ENCODE results near the gene ANKRD39.

ANKRD39 gene

DNA sequence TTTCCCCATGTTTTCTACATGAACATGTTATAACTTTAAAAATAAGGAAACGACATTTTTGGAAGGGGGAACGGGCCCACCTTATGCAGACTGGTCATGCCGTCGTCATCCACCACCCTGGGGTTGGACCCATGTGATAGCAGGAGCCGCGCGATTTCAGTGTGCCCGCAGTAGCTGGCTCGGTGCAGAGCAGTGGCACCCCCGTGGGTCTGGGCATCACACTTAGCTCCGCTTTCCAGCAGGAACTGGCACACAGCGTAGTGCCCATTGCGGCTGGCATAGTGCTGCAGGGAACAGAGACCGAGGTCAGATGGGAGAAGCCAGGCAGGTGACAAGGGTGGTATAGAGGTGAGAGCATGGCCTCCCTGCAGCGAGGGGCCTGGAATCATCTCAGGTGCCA lies 4.5 kb downstream of the ANKRD39 start:
- no peak for DNase-seq (ENCODE audit: low read depth)

DNA sequence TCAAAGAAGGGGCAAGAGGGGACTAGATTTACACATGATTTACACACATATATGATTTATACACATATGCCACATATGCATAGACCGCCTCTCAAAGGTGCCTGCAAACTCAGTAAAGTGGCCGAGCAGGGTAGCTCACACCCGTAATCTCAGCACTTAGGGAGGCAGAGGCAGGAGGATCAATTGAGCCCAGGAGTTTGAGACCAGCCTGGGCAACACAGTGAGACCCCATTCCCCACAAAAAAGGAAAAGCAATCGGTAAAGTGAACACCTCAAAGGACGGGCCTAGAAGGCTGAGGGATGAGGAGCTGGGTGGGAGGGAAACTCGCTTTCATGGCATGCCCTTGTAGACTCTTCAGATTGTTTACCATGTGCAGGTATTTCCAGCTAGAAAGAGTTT lies 5.1 kb downstream of the ANKRD39 start:
- no peak for DNase-seq (ENCODE audit: low read depth)

DNA sequence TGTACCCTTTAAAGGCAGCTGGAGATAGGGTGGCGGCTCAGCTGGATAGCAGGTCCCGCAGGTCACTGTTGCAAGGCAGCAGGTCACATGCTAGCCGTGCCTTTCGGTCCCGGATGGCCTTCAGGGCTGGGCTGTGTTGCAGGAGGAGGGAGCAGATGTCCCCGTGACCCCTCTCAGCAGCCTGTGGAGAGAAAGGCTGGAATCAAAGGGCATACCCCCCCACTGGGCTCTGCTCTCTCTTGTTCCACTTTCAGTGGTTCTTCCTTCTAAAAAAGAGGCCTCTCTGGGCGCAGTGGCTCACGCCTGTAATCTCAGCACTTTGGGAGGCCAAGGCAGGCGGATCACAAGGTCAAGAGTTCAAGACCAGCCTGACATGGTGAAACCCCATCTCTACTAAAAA lies 9.6 kb downstream of the ANKRD39 start:
- no peak for DNase-seq (ENCODE audit: low read depth)

DNA sequence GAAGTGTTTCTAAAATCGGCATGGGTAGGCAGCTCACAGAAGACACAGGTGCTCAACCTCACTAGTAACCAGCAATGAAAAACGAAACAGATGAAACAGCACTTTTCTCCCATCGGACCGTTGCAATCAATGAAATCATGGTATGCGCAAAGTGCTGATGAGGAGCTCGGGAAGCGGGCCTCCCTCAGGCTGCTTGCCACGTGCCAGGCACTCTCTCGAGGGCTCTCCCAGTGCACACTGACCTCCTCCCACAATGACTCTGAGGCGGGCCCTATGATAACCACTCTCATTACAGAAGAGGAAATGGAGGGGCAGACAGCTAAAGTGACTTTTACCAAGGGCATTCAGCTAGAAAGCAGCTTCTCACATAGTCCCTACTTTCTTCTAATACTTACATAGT lies 10.2 kb downstream of the ANKRD39 start:
- no peak for DNase-seq (ENCODE audit: low read depth)

DNA sequence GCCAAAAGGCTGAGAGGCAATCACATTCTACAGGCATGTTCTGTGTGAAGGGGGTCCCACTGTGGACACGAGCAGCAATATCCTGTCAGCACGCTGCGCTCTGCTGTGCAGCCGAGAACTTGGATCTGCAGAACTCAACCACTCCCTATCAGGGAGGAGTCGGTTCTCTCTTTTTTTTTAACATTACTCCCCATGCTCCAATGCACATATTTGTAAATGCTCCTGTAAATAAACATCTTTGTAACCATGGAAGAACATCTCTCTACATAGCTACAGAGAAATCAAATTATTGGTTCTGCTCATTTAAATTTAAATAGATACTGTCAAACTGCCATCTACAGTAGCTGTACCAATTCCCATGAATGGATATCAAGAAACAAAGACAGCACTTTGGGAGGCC lies 11.0 kb downstream of the ANKRD39 start:
- no peak for DNase-seq (ENCODE audit: low read depth)

DNA sequence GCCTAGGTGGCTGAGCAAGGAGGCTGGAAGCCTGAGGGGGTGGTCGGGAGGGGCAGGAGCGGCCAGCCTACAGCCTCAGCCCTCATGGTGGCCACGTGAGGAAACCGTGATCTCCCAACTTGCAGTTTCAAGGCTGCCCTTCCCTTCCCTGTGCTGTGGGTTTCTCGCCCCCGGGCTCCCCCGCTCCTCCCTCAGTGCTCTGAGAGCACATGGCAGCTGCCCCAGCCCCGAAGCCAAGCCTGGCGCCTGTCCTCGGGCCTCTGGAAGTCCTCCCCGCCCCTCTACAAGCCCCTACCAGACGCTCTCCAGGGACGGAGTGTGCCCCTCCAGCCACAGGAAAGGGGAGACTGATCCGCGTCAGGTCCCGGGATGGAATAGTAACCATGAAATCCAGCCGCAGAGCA lies 13.4 kb downstream of the ANKRD39 start:
- DNase-seq (ENCODE audit: low read depth) = no peak

DNA sequence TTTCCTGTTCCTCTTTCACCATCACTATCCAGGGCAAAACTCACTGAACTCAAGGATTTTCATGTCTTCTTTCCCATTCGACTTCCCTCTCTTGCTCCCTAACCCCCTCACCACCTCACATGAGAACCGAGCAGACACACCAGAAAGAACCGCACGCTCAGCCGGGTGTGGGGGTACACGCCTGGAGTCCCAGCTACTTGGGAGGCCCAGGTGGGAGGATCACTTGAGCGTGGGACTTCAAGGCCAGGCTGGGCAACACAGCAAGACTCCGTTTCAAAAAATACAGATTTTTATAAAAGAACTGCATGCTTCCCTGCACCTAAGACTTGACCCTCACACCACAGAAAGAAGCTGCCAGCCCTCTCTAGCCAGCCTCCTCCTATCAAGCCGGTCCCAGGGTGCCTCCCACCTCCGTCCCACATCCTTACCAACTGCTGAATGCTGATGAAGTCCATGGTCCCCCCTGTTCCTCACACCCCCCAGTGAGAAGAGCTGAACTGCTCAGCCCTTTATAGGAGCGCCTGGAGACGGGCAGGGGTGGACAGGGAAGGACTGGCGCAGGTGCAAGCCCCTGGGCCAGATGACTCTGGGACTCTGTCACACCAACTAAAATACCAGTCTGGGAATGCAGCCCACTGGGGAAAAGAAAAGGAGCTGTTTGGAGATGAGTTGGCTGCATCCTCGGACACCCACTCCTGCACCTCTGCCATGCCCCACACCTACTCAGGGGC lies 14.1 kb downstream of the ANKRD39 start, which contains the start of gene ANKRD23:
Gene ANKRD23 (minus strand): TSS at position 484 of the 731 bp plus-strand sequence. CDS start 29 bp downstream, at position 455.
- no peak for DNase-seq (ENCODE audit: low read depth)

DNA sequence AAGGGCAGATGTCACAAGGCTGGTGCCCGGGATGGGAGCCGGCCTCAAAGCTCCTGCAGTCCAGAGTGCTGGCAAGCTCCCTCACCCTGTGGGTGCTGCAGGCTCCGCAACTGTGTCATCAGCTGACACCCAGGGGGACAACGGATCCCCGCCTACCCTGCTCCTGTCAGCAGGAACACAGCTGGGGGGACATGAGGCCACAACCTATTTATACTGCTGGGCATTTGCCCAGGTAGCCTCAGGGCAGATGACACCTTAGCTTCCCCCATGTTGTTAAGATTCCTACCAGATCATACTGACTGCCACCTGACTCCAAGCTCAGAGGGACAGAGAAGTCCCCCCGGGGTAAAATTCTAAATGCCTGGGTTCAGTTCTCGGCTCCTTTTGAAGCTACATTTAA lies 15.2 kb downstream of the ANKRD39 start:
- no peak for DNase-seq (ENCODE audit: low read depth)

DNA sequence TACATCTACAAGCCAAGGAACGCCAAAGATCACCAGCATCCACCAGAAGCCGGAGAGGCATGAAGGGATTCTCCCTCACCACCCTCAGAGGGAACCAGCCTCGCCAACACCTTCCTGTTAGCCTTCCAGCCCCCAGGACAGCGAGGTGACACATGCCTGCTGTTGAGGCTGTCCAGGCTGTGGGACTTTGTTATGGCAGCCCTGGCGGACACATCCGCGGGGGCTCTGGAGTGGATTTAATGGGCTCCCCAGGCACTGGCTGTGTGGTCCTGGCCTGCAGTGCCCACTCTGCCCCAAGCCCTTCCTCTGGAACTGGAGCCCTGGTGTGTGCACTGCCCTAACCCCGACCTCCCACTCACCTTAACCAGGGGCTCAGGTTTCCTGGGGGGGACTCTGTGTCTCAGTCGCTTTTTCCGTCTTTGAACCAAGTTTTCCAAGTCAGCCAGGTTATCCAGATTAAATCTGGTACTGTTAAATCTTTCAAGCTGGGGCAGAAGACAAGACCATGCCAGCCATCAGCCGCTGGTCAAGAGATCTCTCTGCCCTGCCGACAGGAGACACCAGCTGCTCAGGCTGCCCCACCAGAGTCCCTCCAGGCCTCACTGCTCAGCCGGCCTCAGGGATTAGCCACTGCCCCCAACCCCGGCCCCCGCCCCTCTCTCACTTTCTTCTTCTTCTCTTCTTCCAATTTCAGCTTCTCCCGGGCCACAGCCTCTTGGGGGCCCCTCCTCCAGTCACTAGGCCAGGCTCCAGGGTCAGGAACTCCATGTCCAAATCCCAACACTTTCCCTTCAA lies 15.9 kb downstream of the ANKRD39 start:
- DNase-seq (ENCODE audit: low read depth) = no peak

DNA sequence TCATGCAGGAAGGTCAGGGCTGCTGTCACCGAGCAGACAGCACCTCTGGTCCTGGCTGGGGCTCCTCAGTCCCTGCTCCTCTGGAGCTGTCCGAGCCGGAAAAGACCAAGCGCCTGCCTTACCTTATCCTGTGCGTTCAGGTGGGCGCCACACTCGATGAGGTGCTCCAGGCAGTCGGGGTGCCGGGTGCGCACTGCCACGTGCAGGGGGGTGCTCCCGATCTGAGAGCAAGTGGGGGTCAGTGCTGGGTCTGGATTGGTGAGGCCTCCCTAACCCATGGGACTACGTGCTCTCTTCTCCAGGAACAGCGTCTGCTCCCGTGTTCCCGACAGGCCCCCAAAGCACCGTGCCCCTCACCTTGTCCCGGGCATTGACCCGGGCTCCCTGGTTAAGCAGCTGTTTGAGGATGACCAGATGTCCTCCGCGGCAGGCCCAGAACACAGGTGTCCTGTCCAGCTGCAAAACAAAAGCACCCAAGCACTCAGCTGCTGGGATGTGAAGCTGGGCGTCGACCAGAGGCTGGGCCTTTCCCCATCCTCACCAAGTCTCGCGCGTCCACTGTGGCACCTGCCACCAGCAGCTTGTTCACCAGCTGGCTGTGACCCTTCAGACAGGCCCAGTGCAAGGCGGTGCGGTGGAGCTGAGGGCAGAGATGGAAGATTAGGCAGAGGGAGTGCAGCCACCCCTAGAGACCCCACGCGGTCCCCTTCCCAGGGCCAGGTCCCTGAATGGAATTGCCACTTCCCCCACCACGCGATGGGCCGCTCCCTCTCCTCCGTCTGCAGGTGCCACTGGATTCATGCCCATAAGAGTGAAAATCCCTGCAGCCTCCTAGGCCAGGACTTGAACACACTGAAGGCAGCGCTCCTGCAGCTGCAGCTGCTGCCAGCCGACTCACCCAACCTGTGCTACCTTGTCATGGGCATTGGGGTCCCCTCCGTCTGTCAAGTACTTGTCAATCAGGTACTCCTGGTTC lies 17.7 kb downstream of the ANKRD39 start:
- DNase-seq (ENCODE audit: low read depth) = no peak

DNA sequence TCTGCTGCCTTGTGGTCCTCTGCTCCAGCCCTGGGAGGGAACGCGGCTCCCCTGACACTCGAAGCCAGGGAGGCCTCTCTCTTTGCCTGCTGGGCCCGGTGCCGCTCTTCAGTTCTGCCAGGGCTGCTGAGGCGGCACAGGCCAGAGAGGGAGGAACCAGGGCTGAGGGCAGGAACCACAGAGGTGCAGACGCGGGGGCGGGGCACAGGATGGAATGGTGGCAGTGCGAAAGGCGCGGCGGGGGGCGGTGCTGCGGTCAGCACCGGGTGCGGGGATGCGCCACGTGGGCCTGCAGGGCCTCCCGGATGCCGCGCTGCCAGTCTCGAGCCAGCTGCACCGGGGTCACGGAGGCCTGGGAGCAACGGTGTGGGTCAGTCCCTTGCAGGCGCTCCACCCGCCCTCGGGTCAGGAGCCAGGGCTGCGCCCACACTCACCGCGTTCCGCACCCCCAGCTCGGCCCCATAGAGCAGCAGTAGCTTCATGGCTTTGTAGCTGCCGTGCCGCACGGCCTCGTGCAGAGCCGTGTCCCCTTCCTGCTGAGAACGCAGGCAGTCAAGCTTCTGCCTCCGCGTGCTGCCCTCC lies 18.4 kb downstream of the ANKRD39 start:
- no peak for DNase-seq (ENCODE audit: low read depth)

DNA sequence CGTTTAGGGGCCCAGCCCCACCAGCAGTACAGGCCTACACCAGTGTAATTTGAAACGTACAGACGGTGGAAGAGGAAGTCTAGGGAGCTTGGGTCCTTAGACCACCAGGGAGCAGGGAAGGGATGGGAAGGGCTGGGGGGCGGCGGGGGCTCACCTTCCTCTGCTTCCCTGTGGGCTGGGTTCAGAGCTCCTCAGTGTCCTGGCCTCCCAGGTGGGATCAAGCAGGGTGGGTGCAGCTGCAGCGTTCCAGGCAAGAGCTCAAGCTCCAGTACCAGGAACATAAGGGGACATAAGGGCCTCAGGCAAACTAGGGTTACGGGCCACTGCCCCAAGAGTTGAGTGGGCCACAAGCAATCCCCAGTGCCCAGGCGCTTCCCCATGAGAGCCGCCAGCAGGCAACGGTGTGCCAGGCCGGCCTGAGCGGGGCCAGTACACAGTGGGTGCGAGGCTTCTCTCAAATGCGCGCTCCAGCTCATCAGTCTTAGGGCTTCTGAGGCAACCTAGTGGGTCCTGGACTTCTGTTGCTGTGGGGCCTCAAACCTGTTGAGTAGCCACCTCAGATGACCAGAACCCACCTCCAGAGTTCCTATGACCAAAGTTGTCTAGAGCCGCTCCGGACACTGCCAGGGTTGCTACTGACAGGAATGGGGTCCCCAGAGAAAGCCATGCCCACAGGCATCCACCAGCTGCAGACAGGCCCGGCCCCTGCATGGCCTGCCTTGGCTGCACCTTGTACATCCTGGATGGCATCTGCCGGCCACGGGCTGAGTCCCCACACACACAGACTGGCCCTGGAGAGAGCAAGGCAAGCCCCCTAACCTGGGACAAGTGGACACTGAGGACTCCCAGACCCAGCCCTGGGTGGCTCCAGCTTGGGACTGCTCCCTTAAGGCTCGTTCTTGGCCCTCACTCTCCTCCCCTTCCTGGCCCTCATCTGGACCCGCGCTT lies 19.2 kb downstream of the ANKRD39 start:
- no peak for DNase-seq (ENCODE audit: low read depth)

DNA sequence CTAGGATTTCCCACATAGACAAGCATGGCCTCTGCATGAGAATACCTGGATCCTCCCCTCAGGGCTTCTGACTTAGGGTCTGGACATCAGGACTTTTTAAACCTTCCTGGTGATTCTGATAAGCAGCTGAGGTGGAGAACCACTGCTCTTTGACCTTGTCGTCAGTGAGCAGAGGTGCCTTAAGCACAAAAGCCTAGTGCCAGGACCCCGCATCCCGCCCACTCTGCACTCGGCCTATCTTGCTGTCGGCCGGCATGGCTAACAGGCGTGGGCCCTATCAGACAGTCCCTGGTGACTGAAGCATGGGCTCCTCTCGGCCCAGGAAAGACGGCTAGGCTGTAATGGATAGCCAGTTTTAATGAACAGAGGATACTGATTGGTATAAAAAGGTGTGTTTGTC lies 20.2 kb downstream of the ANKRD39 start:
- DNase-seq (ENCODE audit: low read depth) = no peak

DNA sequence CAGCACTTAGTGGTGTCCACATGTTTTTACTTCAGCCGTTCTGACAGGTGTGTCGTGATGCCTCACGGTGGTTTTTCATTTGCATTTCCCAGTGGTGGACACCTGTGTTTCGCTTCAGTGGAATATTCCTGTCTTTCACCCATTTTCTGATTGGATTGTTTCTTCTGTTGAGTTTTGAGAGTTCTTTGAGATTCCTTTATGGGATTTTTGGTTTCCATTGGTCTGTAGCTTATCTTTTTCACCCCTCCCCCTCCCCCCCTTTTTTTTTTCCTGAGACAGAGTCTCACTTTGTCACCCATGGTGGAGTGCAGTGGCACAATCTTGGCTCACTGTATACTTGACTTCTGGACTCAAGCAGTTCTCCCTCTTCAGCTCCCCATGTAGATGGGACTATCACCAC lies 22.0 kb downstream of the ANKRD39 start:
- DNase-seq (ENCODE audit: low read depth) = no peak

DNA sequence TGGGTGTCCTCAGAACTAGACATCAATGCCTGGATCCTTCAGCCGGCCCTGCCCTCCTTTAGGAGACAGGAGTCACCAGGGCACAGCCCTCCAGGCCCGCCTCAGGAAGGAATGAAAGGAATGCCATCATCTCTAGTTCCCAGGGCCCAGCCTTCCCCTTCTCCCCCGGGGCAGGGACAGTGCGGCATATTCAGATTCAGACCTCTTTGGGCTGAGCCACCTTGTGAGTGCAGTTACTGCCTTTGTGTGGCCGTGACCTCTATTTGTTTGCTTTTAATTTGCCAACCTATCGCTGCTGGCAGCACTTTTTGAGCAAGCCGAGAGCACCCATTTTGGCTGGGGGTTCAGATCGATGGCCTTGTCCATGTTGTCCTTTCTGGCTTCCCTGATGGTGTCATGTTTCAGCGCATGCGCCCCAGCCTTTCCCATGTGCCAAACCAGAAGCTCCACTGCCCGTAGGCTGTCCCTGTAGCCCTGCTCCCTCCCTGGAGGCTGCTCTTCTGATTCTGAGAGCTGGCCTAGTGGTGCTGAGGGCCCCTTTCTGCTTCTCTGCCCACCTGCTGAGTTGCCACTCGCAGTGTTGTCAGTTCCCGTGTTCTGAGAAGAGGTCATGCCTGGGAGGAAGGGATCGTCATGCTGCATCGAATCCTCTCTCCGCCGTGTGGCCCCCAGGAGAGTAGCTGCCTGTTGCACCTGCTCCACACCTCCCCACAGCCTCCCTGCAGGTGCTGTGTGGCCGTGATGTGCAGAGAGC lies 24.9 kb downstream of the ANKRD39 start:
- no peak for DNase-seq (ENCODE audit: low read depth)

DNA sequence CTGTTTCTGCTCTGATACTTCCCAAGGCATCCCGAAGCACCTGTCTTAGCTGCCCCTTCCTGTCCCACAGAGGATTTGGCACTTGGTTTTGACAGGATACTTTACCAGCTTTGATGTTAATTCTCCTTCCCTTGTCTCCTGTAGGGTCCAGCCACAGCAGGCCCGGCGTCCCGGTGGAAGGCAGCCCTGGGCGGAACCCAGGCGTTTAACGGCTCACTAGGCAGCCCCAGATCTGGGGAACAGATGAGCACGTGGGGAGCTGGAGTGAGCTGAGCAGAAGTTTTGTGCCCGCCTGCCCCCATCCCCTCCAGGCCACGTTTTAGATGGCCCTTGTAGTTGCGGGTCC lies 25.4 kb downstream of the ANKRD39 start:
- DNase-seq (ENCODE audit: low read depth) = no peak

DNA sequence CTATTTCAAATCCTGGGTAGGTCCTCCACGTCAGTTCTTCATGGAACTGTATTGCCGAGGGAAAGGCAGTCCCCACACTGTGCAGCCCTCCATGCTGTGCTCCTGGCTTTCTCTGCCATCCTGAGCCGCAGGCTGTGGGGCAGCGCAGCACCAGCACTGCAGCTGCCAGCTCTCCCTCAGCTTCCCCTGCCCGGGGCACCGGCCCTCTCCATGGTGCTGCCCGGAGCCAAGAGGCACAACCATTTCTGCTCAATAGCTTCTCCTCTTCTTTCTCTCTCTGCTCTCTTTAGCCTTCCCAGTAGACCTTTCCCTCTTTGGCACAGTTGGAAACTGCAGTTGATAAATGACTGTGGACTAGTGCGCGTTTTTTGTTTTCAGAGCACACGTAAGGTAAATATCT lies 26.1 kb downstream of the ANKRD39 start:
- no peak for DNase-seq (ENCODE audit: low read depth)

DNA sequence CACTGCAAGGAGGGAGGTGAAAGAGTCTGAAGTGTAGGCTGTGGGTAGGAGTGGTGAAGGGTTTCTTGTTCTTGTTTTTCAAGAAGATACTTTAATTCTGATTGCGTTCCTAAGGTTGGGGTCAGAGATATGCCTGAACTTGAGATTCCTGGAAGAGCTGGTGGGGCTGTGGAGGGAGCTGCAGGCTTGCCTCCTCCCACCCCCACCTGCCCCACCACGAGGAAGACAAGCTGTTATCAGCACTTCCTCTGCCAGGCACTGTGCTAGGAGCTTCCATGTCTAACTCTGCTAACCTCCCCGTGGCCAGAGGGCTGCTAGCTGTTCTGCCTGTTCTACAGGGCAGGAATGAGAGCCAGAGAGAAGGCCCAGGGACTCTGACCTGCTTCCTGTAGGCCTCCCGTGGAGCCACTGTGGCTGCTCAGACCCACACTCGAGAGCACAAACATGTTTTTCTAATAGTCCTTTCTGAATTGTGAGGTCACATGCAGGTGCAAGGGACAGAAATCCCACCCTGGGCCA lies 27.7 kb downstream of the ANKRD39 start:
- no peak for DNase-seq (ENCODE audit: low read depth)

DNA sequence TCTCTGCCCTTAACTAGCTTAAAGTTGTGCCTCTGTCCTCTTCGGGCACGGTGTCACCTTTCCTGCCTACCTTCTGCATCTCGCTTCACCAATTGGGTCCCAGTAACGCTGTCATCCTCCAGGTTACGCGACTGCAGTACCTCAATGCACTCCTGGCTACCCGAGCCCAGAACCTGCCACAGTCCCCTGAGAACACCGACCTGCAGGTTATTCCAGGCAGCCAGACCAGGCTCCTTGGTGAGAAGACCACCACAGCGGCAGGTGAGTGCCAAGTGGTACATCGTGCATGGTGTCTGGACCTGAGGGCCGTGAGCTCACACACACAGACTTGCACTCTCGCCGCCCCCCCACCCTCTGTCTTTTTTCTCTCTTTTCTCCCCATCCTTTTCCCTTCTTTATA lies 28.9 kb downstream of the ANKRD39 start:
- no peak for DNase-seq (ENCODE audit: low read depth)

DNA sequence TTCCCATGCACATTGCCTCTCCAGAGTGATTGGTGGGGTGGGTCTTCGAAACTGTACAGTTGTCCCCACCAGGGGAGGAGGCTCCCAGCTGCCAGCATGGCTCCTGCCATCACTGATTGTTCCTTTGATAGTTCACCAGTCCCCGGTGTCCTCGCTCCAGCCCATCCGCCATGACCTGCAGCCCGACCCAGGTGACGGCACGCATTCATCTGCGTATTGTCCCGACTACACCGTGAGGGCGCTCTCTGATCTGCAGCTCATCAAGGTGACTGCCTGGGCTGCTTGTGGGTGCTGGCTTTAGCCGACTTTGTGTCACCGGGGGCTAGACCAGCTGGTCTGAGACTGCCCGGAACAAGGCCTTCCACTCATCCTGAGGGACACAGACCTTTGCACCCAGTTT lies 29.4 kb downstream of the ANKRD39 start:
- no peak for DNase-seq (ENCODE audit: low read depth)

All from GM04503 (cell line).